ENCODE data around the gene UBL7. TPM values are rescaled to one million over a fixed set of nuclear protein-coding genes. Genes with fewer than 3 reads are reported as not detected.

Gene UBL7
- 15.5 TPM for total RNA-seq
- polyA plus RNA-seq: 52.4 TPM

GRCh38 chr15:74460871-74461846 lies at the start of gene UBL7:
Gene UBL7, minus strand, starts transcription at chr15:74461160. Its CDS starts 2,293 bp downstream, at chr15:74458867.
- Histone ChIP-seq H3K36me3 (ENCODE audit: insufficient read depth) (peaks cover 2% of the 10 kb centered on the region), H3K27ac (ENCODE audit: low read depth) (peak within 1 kb of the TSS; percentile 77), H3K4me1 (ENCODE audit: insufficient read depth) (no peaks in the 10 kb centered on the region), H3K4me3 (ENCODE audit: low read depth, low read length) (peak within 1 kb of the TSS; percentile 61)
- under 1% methylated on average over 54 of the region's 54 CpGs for WGBS
- DNase-seq (ENCODE audit: extremely low spot score): peak; percentile 96

GRCh38 chr15:74506515-74506840 lies 45.5 kb upstream of the UBL7 start:
- H3K4me1 ChIP-seq (ENCODE audit: insufficient read depth): no peaks in the 10 kb centered on the region
- no peak overlapping the region for H3K27ac ChIP-seq (ENCODE audit: low read depth)
- no peak for DNase-seq (ENCODE audit: extremely low spot score)
- no peaks in the 10 kb centered on the region for H3K36me3 ChIP-seq (ENCODE audit: insufficient read depth)
- no peak overlapping the region for H3K4me3 ChIP-seq (ENCODE audit: low read depth, low read length)
- 97% methylated on average over 4 of the region's 4 CpGs for WGBS

- WGBS: 92% methylated on average over 6 of the region's 6 CpGs
- no peak overlapping the region for H3K4me3 ChIP-seq (ENCODE audit: low read depth, low read length)
- H3K36me3 ChIP-seq (ENCODE audit: insufficient read depth): no peaks in the 10 kb centered on the region
- no peak overlapping the region for H3K27ac ChIP-seq (ENCODE audit: low read depth)
- DNase-seq (ENCODE audit: extremely low spot score): no peak
- H3K4me1 ChIP-seq (ENCODE audit: insufficient read depth): no peaks in the 10 kb centered on the region
Measured at GRCh38 chr15:74505837-74506514, 45.0 kb upstream of the UBL7 start.

- no peak for DNase-seq (ENCODE audit: extremely low spot score)
- H3K4me1 ChIP-seq (ENCODE audit: insufficient read depth): no peaks in the 10 kb centered on the region
- no peak overlapping the region for H3K4me3 ChIP-seq (ENCODE audit: low read depth, low read length)
- H3K36me3 ChIP-seq (ENCODE audit: insufficient read depth): no peaks in the 10 kb centered on the region
- no peak overlapping the region for H3K27ac ChIP-seq (ENCODE audit: low read depth)
- 94% methylated on average over 4 of the region's 4 CpGs for WGBS
Measured at GRCh38 chr15:74504836-74505235, 43.9 kb upstream of the UBL7 start.

- DNase-seq (ENCODE audit: extremely low spot score): no peak
- Histone ChIP-seq H3K27ac (ENCODE audit: low read depth) (no peak overlapping the region), H3K36me3 (ENCODE audit: insufficient read depth) (no peaks in the 10 kb centered on the region), H3K4me1 (ENCODE audit: insufficient read depth) (no peaks in the 10 kb centered on the region), H3K4me3 (ENCODE audit: low read depth, low read length) (no peak overlapping the region)
- WGBS: 85% methylated on average over 3 of the region's 3 CpGs
Measured at GRCh38 chr15:74504418-74504817, 43.5 kb upstream of the UBL7 start.

- 86% methylated on average over 3 of the region's 3 CpGs for WGBS
Measured at GRCh38 chr15:74502301-74502700, 41.3 kb upstream of the UBL7 start.

GRCh38 chr15:74500401-74500800 lies 39.4 kb upstream of the UBL7 start:
- WGBS: 95% methylated on average over 2 of the region's 2 CpGs
- H3K36me3 ChIP-seq (ENCODE audit: insufficient read depth): no peaks in the 10 kb centered on the region
- no peaks in the 10 kb centered on the region for H3K4me1 ChIP-seq (ENCODE audit: insufficient read depth)
- H3K27ac ChIP-seq (ENCODE audit: low read depth): no peak overlapping the region
- DNase-seq (ENCODE audit: extremely low spot score): no peak
- H3K4me3 ChIP-seq (ENCODE audit: low read depth, low read length): no peak overlapping the region

More at GRCh38 chr15:74502301-74502700, 41.3 kb upstream of the UBL7 start:
- DNase-seq (ENCODE audit: extremely low spot score): no peak
- Histone ChIP-seq H3K4me3 (ENCODE audit: low read depth, low read length) (no peak overlapping the region), H3K27ac (ENCODE audit: low read depth) (no peak overlapping the region), H3K36me3 (ENCODE audit: insufficient read depth) (no peaks in the 10 kb centered on the region), H3K4me1 (ENCODE audit: insufficient read depth) (no peaks in the 10 kb centered on the region)

- Histone ChIP-seq H3K27ac (ENCODE audit: low read depth) (no peak overlapping the region), H3K4me3 (ENCODE audit: low read depth, low read length) (no peak overlapping the region), H3K4me1 (ENCODE audit: insufficient read depth) (no peaks in the 10 kb centered on the region), H3K36me3 (ENCODE audit: insufficient read depth) (no peaks in the 10 kb centered on the region)
- no peak for DNase-seq (ENCODE audit: extremely low spot score)
- 94% methylated on average over 2 of the region's 2 CpGs for WGBS
Measured at GRCh38 chr15:74499366-74499765, 38.4 kb upstream of the UBL7 start.

- no peaks in the 10 kb centered on the region for H3K36me3 ChIP-seq (ENCODE audit: insufficient read depth)
- H3K4me3 ChIP-seq (ENCODE audit: low read depth, low read length): no peak overlapping the region
- H3K4me1 ChIP-seq (ENCODE audit: insufficient read depth): no peaks in the 10 kb centered on the region
- no peak overlapping the region for H3K27ac ChIP-seq (ENCODE audit: low read depth)
- 80% methylated on average over 2 of the region's 2 CpGs for WGBS
- DNase-seq (ENCODE audit: extremely low spot score): no peak
Measured at GRCh38 chr15:74497584-74497983, 36.6 kb upstream of the UBL7 start.

- H3K36me3 ChIP-seq (ENCODE audit: insufficient read depth): no peaks in the 10 kb centered on the region
- H3K4me1 ChIP-seq (ENCODE audit: insufficient read depth): no peaks in the 10 kb centered on the region
- H3K27ac ChIP-seq (ENCODE audit: low read depth): no peak overlapping the region
- WGBS: 87% methylated on average over 3 of the region's 3 CpGs
- no peak overlapping the region for H3K4me3 ChIP-seq (ENCODE audit: low read depth, low read length)
- no peak for DNase-seq (ENCODE audit: extremely low spot score)
Measured at GRCh38 chr15:74496648-74497047, 35.7 kb upstream of the UBL7 start.

GRCh38 chr15:74490339-74490689 lies 29.4 kb upstream of the UBL7 start:
- H3K4me3 ChIP-seq (ENCODE audit: low read depth, low read length): no peak overlapping the region
- H3K4me1 ChIP-seq (ENCODE audit: insufficient read depth): no peaks in the 10 kb centered on the region
- no peak for DNase-seq (ENCODE audit: extremely low spot score)
- 96% methylated on average over 1 of the region's 1 CpG for WGBS
- no peak overlapping the region for H3K27ac ChIP-seq (ENCODE audit: low read depth)
- no peaks in the 10 kb centered on the region for H3K36me3 ChIP-seq (ENCODE audit: insufficient read depth)

- Histone ChIP-seq H3K27ac (ENCODE audit: low read depth) (no peak overlapping the region), H3K36me3 (ENCODE audit: insufficient read depth) (no peaks in the 10 kb centered on the region), H3K4me1 (ENCODE audit: insufficient read depth) (no peaks in the 10 kb centered on the region), H3K4me3 (ENCODE audit: low read depth, low read length) (no peak overlapping the region)
- whole genome bisulfite sequencing: 36% methylated on average over 9 of the region's 9 CpGs
- DNase-seq (ENCODE audit: extremely low spot score): no peak
Measured at GRCh38 chr15:74489518-74490338, 28.8 kb upstream of the UBL7 start.

- Histone ChIP-seq H3K4me3 (ENCODE audit: low read depth, low read length) (no peak overlapping the region), H3K4me1 (ENCODE audit: insufficient read depth) (no peaks in the 10 kb centered on the region), H3K27ac (ENCODE audit: low read depth) (no peak overlapping the region), H3K36me3 (ENCODE audit: insufficient read depth) (no peaks in the 10 kb centered on the region)
- 89% methylated on average over 1 of the region's 1 CpG for WGBS
- no peak for DNase-seq (ENCODE audit: extremely low spot score)
Measured at GRCh38 chr15:74488776-74489175, 27.8 kb upstream of the UBL7 start.
